Heart left ventricle (tissue), 16 donors: ENCODE measurements around the gene NIPA2. TPM values are rescaled to one million over a fixed set of nuclear protein-coding genes. Genes with fewer than 3 reads are reported as not detected.

Source experiments
- ATAC-seq, 4 donors: fragments of 200-7000 bp; cut with Tn5 transposase; one replicate each; pipeline ENCODE4 v1.9.1; 2020 to 2022; ENCODE audit warnings: moderate library complexity in 4 of 4, mild to moderate bottlenecking in 3 of 4, moderate number of reproducible peaks in 1 of 4
- DNase-seq, 5 donors: peaks; one replicate each; pipeline ENCODE4 v3.0.0-alpha.2; 2020
- H3K27ac ChIP-seq, 12 donors: fragments of 200-600 bp; sonication (generic) in 4 of 12; one replicate each; pipeline versions ENCODE4 v1.5.0 to v1.8.0; 2016 to 2022; ENCODE audit warnings: mild to moderate bottlenecking in 2 of 12
- H3K27me3 ChIP-seq, 9 donors: fragments of 200-600 bp; sonication (generic) in 2 of 9; one replicate each; pipeline versions ENCODE4 v1.5.1 to v1.8.0; 2016 to 2022; ENCODE audit warnings: mild to moderate bottlenecking in 3 of 9
- H3K36me3 ChIP-seq, 9 donors: fragments of 200-600 bp; sonication (generic) in 2 of 9; one replicate each; pipeline versions ENCODE4 v1.5.0 to v1.8.0; 2018 to 2022; ENCODE audit warnings: mild to moderate bottlenecking in 2 of 9
- H3K4me1 ChIP-seq, 12 donors: fragments of 200-600 bp; sonication (generic) in 4 of 12; one replicate each; pipeline versions ENCODE4 v1.5.0 to v1.8.0; 2016 to 2022; ENCODE audit warnings: mild to moderate bottlenecking in 3 of 12
- H3K4me3 ChIP-seq, 12 donors: fragments of 200-600 bp; sonication (generic) in 4 of 12; one replicate each; pipeline versions ENCODE4 v1.5.0 to v1.8.0; 2017 to 2022; ENCODE audit warnings: mild to moderate bottlenecking in 9 of 12, moderate library complexity in 4 of 12
- H3K9me3 ChIP-seq, 12 donors: fragments of 200-600 bp; sonication (generic) in 4 of 12; one replicate each; pipeline versions ENCODE4 v1.5.0 to v1.8.0; 2016 to 2022; ENCODE audit warnings: mild to moderate bottlenecking in 1 of 12
- CTCF ChIP-seq, 12 donors: fragments of 200-600 bp; sonication (generic) in 4 of 12; IDR thresholded peaks; one replicate each; pipeline versions ENCODE4 v1.5.0 to v1.8.0; 2018 to 2022; ENCODE audit warnings: antibody characterized with exemption in 12 of 12, mild to moderate bottlenecking in 5 of 12
- POLR2A ChIP-seq, 2 donors: fragments of 450-650 bp; IDR thresholded peaks; one replicate each; pipeline ENCODE4 v1.6.1; 2017; ENCODE audit warnings: antibody characterized with exemption in 2 of 2, mild to moderate bottlenecking in 2 of 2, moderate library complexity in 2 of 2
- WGBS, 4 donors: extraction: QIAGEN DNeasy Blood & Tissue Kit in 2 of 4; methylation state at CpG; one replicate each; pipeline versions ENCODE4 v1.1.5 to v1.1.7; 2013 to 2018; 5-methylcytosine and 5-hydroxymethylcytosine counted together
- intact Hi-C, 10 donors: fragments of 100-400 bp; cut with DNase I; formaldehyde crosslinking; loops; one replicate each; pipeline versions ENCODE4 v1.11.1 to v1.14.2; 2022
- polyA plus RNA-seq, 2 donors: library from polyadenylated mRNA; stranded (reverse); fragments of 200-250 nt; gene quantifications; one replicate each; pipeline ENCODE4 v1.2.3, GENCODE V29; 2013
- total RNA-seq, 9 donors: library from RNA; depleted of rRNA in 2 of 9; stranded (reverse); fragments of >200 nt in 2 of 9; fragmentation: NEBNext Ultra II Directional in 3 of 9; extraction: Animal tissue kit (Norgen Biotek cat#: 25700) in 3 of 9; gene quantifications; one replicate each; pipeline versions ENCODE4 v1.1.0 to v1.2.4, GENCODE V29; 2016 to 2023
- donor health status: ischemic (EF 13 %, LVEDD 7.1; RV severe dilation, severe dysfunction).
- donor health status: healthy with polysubstance abuse.
- donor health status: DM: no; HTN: yes; CAD: no.
- donor health status: DM: no; HTN: no; CAD: no.
- donor health status: ischemic (EF 25% LVEDD 6.9; RV normal size, moderate dysfunction).
- donor health status: ischemic (EF 25% LVEDD 5.7; RV mildly dilated, moderate dysfunction).
- donor health status: healthy.
- donor health status: DM: yes; HTN: yes; CAD: no.
- donor health status: ischemic (EF 35%, LVEDD 5.7; RV mildly dilated, moderate dysfunction).
- donor health status: nonischemic (EF 11% LVEDD 7.7; RV severe dilation, severe dysfunction).
- donor health status: DM: yes; HTN: yes; CAD: no.
- donor health status: PGD.
- donor health status: ischemic (EF 29% LVEDD 5.4; RV normal size, mild dysfunction).
- donor health status: nonischemic (EF 23%, LVEDD 6.1; RV moderate dilation, normal function).

The NIPA2 gene
- total and polyA plus RNA-seq, 11 donors, result 5.3 to 47.0 (median 20.6) TPM

DNA sequence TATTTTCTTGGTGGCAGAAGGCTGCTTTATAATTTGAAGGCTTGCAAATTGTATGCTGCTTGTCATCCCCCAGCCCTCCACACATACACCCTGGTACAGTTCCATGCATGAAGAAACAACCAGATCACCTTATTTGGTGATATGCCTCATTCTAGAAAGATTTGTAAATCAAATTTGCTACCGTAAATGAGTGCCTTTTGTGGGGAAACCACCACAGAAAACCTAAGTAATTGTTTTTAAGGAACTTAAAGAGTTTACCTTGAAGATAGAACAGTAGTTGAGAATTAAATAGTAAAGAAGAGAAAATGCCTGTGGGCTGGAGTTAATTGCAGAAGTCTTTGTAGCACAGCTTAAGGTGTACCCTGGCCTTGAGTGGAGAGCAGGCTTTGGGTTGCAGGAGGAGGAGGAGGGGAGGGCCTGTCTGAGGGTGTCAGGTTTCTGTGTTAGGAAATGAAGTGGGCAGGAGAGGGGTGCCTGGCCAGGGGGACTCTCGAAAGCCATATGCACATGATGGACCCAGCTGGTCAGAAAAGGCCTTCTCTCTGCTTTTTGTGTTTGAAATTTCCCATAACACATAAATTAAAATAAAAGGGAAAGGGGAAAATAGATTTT, 6.9 kb downstream of the NIPA2 start:
- TF ChIP-seq CTCF (IDR thresholded peaks at IDR 0.05), result no peak
- TF ChIP-seq POLR2A (IDR thresholded peaks at IDR 0.05), result no peak
- Histone ChIP-seq H3K27me3 (no peaks in the 10 kb centered on the region), H3K9me3 (no peaks in the 10 kb centered on the region), H3K4me1 (peaks cover 0 to 15% (median 10%) of the 10 kb centered on the region in 12 donors), H3K4me3 (no peak overlapping the region), H3K27ac (no peak overlapping the region), H3K36me3 (peaks cover 0 to 76% (median 43%) of the 10 kb centered on the region in 9 donors)
- 61 to 70% (median 67%) methylated on average over 2 of the region's 2 CpGs for WGBS, 4 donors
- DNase-seq, result no peak
- intact Hi-C loops, result no loop called here
- no peak for ATAC-seq

DNA sequence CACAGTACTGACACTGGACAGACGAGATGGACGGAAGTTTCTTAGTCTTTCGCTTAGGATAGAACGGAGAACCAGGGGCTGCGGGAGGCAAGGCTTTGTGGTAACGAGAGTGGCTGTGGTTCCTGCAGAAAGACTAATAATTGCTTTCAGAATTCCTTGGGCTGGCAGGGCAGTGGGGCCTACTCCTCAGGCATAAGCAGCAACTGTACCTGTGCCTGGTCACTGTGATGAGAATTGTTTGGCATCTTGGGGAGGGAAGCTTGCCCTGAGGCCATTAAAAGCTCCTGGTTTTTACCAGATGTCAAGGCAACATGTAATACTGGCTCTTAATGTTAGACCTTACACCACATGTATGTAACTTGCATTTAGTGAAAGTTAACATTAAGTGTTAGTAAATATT, 7.6 kb downstream of the NIPA2 start:
- TF ChIP-seq CTCF (IDR thresholded peaks at IDR 0.05) (no peak), POLR2A (IDR thresholded peaks at IDR 0.05) (no peak)
- H3K4me3 ChIP-seq, result no peak overlapping the region
- H3K36me3 ChIP-seq, result peaks cover 0 to 81% (median 43%) of the 10 kb centered on the region in 9 donors
- 91 to 96% (median 95%) methylated on average over 6 of the region's 6 CpGs for WGBS, 4 donors
- H3K27me3 ChIP-seq, result no peaks in the 10 kb centered on the region
- H3K4me1 ChIP-seq, result peaks cover 0 to 8% (median 3%) of the 10 kb centered on the region in 12 donors
- no peak for ATAC-seq
- no peaks in the 10 kb centered on the region for H3K9me3 ChIP-seq
- intact Hi-C loops, result no loop called here
- no peak for DNase-seq
- H3K27ac ChIP-seq, result no peak overlapping the region

DNA sequence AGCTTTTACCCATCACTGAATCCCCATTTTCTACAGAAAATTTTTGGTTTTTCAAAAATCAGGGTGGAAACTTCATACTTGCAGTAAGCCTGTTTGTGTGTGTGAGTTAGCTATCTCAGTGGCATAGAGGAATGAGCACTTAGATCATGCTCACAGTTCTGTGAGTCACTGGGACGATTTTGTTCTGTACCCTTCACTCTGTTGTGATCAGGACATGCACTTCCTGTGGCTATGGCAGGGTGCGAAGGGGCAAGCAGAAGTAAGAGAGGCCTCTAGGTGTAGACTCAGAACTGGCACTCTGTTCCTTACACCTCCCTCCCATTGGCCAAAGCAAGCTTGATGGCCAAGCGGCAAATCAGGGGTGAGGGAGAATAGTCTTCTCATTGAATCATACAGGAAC, 11.6 kb downstream of the NIPA2 start:
- TF ChIP-seq CTCF (IDR thresholded peaks at IDR 0.05) (no peak), POLR2A (IDR thresholded peaks at IDR 0.05) (no peak)
- H3K36me3 ChIP-seq, result peaks cover 0 to 95% (median 71%) of the 10 kb centered on the region in 9 donors
- H3K4me1 ChIP-seq, result peaks cover 0 to 4% (median 0%) of the 10 kb centered on the region in 12 donors
- no peak overlapping the region for H3K4me3 ChIP-seq
- peak in 2 of 4 donors; percentile 34 to 44 for ATAC-seq
- H3K27ac ChIP-seq, result no peak overlapping the region
- no peak for DNase-seq
- whole genome bisulfite sequencing, 4 donors, result 87 to 92% (median 90%) methylated on average over 3 of the region's 3 CpGs
- no peaks in the 10 kb centered on the region for H3K9me3 ChIP-seq
- intact Hi-C loops, result loop anchor here in 1 of 10 donors (10.0 kb wide), 1 partner anchor 65 kb away; no protein-coding TSS in a partner anchor
- H3K27me3 ChIP-seq, result no peaks in the 10 kb centered on the region

GRCh38 chr15:22851513-22851912, 13.0 kb downstream of the NIPA2 start:
- WGBS, 4 donors, result 83 to 88% (median 86%) methylated on average over 4 of the region's 4 CpGs

More at GRCh38 chr15:22851513-22851912, 13.0 kb downstream of the NIPA2 start:
- no peak for DNase-seq
- Histone ChIP-seq H3K9me3 (no peaks in the 10 kb centered on the region), H3K27ac (no peak overlapping the region), H3K4me1 (peaks cover 0 to 4% (median 0%) of the 10 kb centered on the region in 12 donors), H3K36me3 (peaks cover 0 to 95% (median 74%) of the 10 kb centered on the region in 9 donors), H3K27me3 (no peaks in the 10 kb centered on the region), H3K4me3 (no peak overlapping the region)
- TF ChIP-seq POLR2A (IDR thresholded peaks at IDR 0.05), result no peak
- TF ChIP-seq CTCF (IDR thresholded peaks at IDR 0.05), result no peak
- intact Hi-C loops, result loop anchor here in 1 of 10 donors (10.0 kb wide), 1 partner anchor 63 kb away; no protein-coding TSS in a partner anchor
- no peak for ATAC-seq
